Endothelial cell of umbilical vein (primary cell): Measurements from ENCODE around the gene RPA1. TPM values are rescaled to one million over a fixed set of nuclear protein-coding genes. Genes with fewer than 3 reads are reported as not detected.

Experiments
- BruUV-seq: library from RNA; stranded (reverse); fragments of 400-500 nt; replicated peaks from 2 replicates; lab custom pipeline; 2021; lab: Mats Ljungman, UMichigan
- CTCF ChIA-PET: fragments of 300-600, 350-600 bp; sonication (Branson Sonifier 250); formaldehyde crosslinking; loops from one replicate; lab custom pipeline; 2021; ENCODE audit warnings: antibody characterized with exemption, inconsistent platforms; lab: Charles Lee
- POLR2A ChIA-PET: fragments of 300-600, 350-600 bp; sonication (Branson Sonifier 250); formaldehyde crosslinking; loops from one replicate; lab custom pipeline; 2021; ENCODE audit warnings: antibody characterized with exemption, inconsistent platforms; lab: Charles Lee
- DNase-seq: peaks from one replicate; pipeline ENCODE4 v3.0.0-alpha.2; 2011; ENCODE audit warnings: low read depth, low spot score
- FAIRE-seq: peaks from 2 replicates; lab custom pipeline; 2011; peaks lifted over from hg19 to GRCh38; lab: Jason Lieb, UNC
- H2AFZ ChIP-seq: 2 replicates; pipeline ENCODE4 v1.6.0; 2012; ENCODE audit warnings: low read depth, low read length, control low read depth, inconsistent platforms
- H3K27ac ChIP-seq: 2 replicates; pipeline ENCODE4 v1.5.1; 2011; ENCODE audit warnings: low read depth, mild to moderate bottlenecking, control low read depth, low read length, moderate library complexity; ENCODE audit not compliant: insufficient read depth
- H3K27me3 ChIP-seq, 2 experiments: 2 replicates each; pipeline versions ENCODE4 v1.6.0 to v1.6.1; 2011; ENCODE audit warnings: low read length in 2 of 2, mixed read lengths in 1 of 2; ENCODE audit not compliant: control insufficient read depth in 2 of 2, insufficient read depth in 2 of 2
- H3K36me3 ChIP-seq, 2 experiments: 2 replicates in 1 of 2; 3 replicates in 1 of 2; pipeline ENCODE4 v1.5.1; 2011; ENCODE audit warnings: low read length in 2 of 2, mild to moderate bottlenecking in 1 of 2, moderate library complexity in 1 of 2; ENCODE audit not compliant: control insufficient read depth in 2 of 2, insufficient read depth in 2 of 2; ENCODE audit errors: extremely low read depth in 1 of 2
- H3K4me1 ChIP-seq: 3 replicates; pipeline ENCODE4 v1.5.1; 2011; ENCODE audit warnings: mild to moderate bottlenecking, low read length; ENCODE audit not compliant: control insufficient read depth, insufficient read depth; ENCODE audit errors: extremely low read depth
- H3K4me2 ChIP-seq: 2 replicates; pipeline ENCODE4 v1.6.1; 2011; ENCODE audit warnings: low read length, control low read depth, mixed read lengths; ENCODE audit not compliant: insufficient read depth
- H3K4me3 ChIP-seq, 3 experiments: fragments of 200-600 bp in 1 of 3; sonication (generic), shearing (Covaris generic) in 1 of 3; replicated peaks in 1 of 3; 2 replicates each; pipeline ENCODE4 v1.5.1; 2011 to 2016; ENCODE audit warnings: control low read depth in 3 of 3, low read length in 3 of 3, mild to moderate bottlenecking in 2 of 3, inconsistent platforms in 1 of 3, low read depth in 1 of 3, moderate library complexity in 1 of 3; ENCODE audit not compliant: insufficient read depth in 1 of 3
- H3K79me2 ChIP-seq: 2 replicates; pipeline ENCODE4 v1.6.0; 2012; ENCODE audit warnings: low read length, inconsistent platforms; ENCODE audit not compliant: control insufficient read depth, insufficient read depth
- H3K9ac ChIP-seq: replicated peaks from 2 replicates; pipeline ENCODE3; 2011; ENCODE audit warnings: low read length, control low read depth; ENCODE audit not compliant: insufficient read depth; ENCODE audit errors: extremely low read depth
- H3K9me1 ChIP-seq: replicated peaks from 3 replicates; pipeline ENCODE4 v1.6.0; 2011; ENCODE audit warnings: mild to moderate bottlenecking, low read length; ENCODE audit not compliant: control insufficient read depth, insufficient read depth; ENCODE audit errors: extremely low read depth
- H3K9me3 ChIP-seq: replicated peaks from 2 replicates; pipeline ENCODE4 v1.5.1; 2012; ENCODE audit warnings: low read length, inconsistent platforms; ENCODE audit not compliant: control insufficient read depth, insufficient read depth
- H4K20me1 ChIP-seq: replicated peaks from 2 replicates; pipeline ENCODE3; 2011; ENCODE audit warnings: mild to moderate bottlenecking, low read length; ENCODE audit not compliant: control insufficient read depth, insufficient read depth; ENCODE audit errors: extremely low read depth
- CTCF ChIP-seq, 2 donors: IDR thresholded peaks; 1 replicate in 1 of 2; 2 replicates in 1 of 2; pipeline ENCODE4 v1.5.1; 2011; ENCODE audit warnings: low read length in 2 of 2, mild to moderate bottlenecking in 2 of 2, moderate library complexity in 2 of 2, control low read depth in 1 of 2, inconsistent platforms in 1 of 2, low read depth in 1 of 2; ENCODE audit not compliant: insufficient read depth in 1 of 2; ENCODE audit errors: extremely low read depth in 1 of 2
- EZH2 ChIP-seq: IDR thresholded peaks from 2 replicates; pipeline ENCODE4 v1.6.1; 2012; ENCODE audit warnings: borderline replicate concordance, low read depth, mild to moderate bottlenecking, moderate library complexity, low read length, inconsistent platforms; ENCODE audit not compliant: severe bottlenecking
- FOS ChIP-seq: IDR thresholded peaks from 2 replicates; pipeline ENCODE4 v1.6.1; 2011; ENCODE audit warnings: mild to moderate bottlenecking, low read length, moderate library complexity, borderline replicate concordance; ENCODE audit not compliant: insufficient read depth
- GATA2 ChIP-seq: IDR thresholded peaks from 2 replicates; pipeline ENCODE4 v1.7.0; 2011; ENCODE audit warnings: low read depth, mild to moderate bottlenecking, moderate library complexity, mixed read lengths, low read length; ENCODE audit not compliant: insufficient read length, insufficient read depth
- JUN ChIP-seq: IDR thresholded peaks from 2 replicates; pipeline ENCODE4 v1.6.1; 2011; ENCODE audit warnings: borderline replicate concordance, low read depth; ENCODE audit not compliant: insufficient read length, insufficient read depth
- MAX ChIP-seq: IDR thresholded peaks from 2 replicates; pipeline ENCODE4 v1.6.1; 2011; ENCODE audit not compliant: insufficient read depth, insufficient read length
- MYC ChIP-seq: IDR thresholded peaks from one replicate; pipeline ENCODE4 v1.6.1; 2011; ENCODE audit warnings: mild to moderate bottlenecking, low read depth, low read length
- POLR2A ChIP-seq: IDR thresholded peaks from 2 replicates; pipeline ENCODE4 v1.6.1; 2012; ENCODE audit warnings: low read depth, mild to moderate bottlenecking, control low read depth, low read length
- POLR2AphosphoS5 ChIP-seq: IDR thresholded peaks from 2 replicates; pipeline ENCODE4 v1.6.1; 2012; ENCODE audit warnings: low read depth, mild to moderate bottlenecking, control low read depth, low read length, moderate library complexity; ENCODE audit not compliant: insufficient read depth
- dilution Hi-C: fragments of 300-500 bp; cut with MboI; formaldehyde crosslinking; loops from one replicate; pipeline ENCODE4 v1.15.0; 2019; ENCODE audit warnings: low sequenced_read_pairs; ENCODE audit not compliant: extremely low pct_ligation_motif_present
- intact Hi-C: fragments of 100-400 bp; cut with micrococcal nuclease; formaldehyde crosslinking; loops from one replicate; pipeline ENCODE4 v1.10.0; 2022
- polyA plus RNA-seq, 4 experiments: library from polyadenylated mRNA; depleted of rRNA in 3 of 4; stranded (reverse) in 3 of 4; unstranded in 1 of 4; fragments of >200 nt; gene quantifications; 2 replicates each; pipeline versions ENCODE4 v1.2.1 to v1.2.3, GENCODE V29; 2011 to 2012; ENCODE audit warnings: missing spikeins in 1 of 4
- total RNA-seq: library from RNA; stranded (reverse); gene quantifications from 2 replicates; pipeline ENCODE4 v1.2.3, GENCODE V29; 2021

RPA1 gene
- total and polyA plus RNA-seq, 2 donors (not counting 3 experiments of a cell fraction or from before 2014, with no cell fraction given) = 50.5 to 123 TPM

GRCh38 chr17:1878419-1879121 is 48.8 kb downstream of the RPA1 start:
- H2AFZ ChIP-seq = no peak overlapping the region
- H3K4me2 ChIP-seq = no peak overlapping the region
- H3K79me2 ChIP-seq = no peaks in the 10 kb centered on the region
- TF ChIP-seq JUN = no peak
- H3K9ac ChIP-seq = no peak overlapping the region
- H3K4me3 ChIP-seq = no peak overlapping the region
- no peaks in the 10 kb centered on the region for H3K9me1 ChIP-seq
- dilution Hi-C loops (no loop called here), intact Hi-C loops (no loop called here)
- H3K9me3 ChIP-seq = no peaks in the 10 kb centered on the region
- no peak overlapping the region for H3K27ac ChIP-seq
- DNase-seq (peak; percentile 22), FAIRE-seq (no peak)
- H3K4me1 ChIP-seq = no peaks in the 10 kb centered on the region
- peaks cover 13 to 19% of the 10 kb centered on the region in 2 experiments for H3K36me3 ChIP-seq
- no peaks in the 10 kb centered on the region for H3K27me3 ChIP-seq
- POLR2A ChIA-PET = no interaction called here
- no peaks in the 10 kb centered on the region for H4K20me1 ChIP-seq
- CTCF ChIA-PET = no interaction called here
- BruUV-seq = no TSS peak

- intact Hi-C loops = no loop called here
- Histone ChIP-seq H3K9me3 (no peaks in the 10 kb centered on the region), H3K4me2 (no peak overlapping the region), H3K36me3 (peaks cover 18 to 25% of the 10 kb centered on the region in 2 experiments), H3K79me2 (no peaks in the 10 kb centered on the region), H3K4me3 (no peak overlapping the region), H4K20me1 (no peaks in the 10 kb centered on the region), H3K4me1 (no peaks in the 10 kb centered on the region), H3K27me3 (no peaks in the 10 kb centered on the region), H3K9ac (no peak overlapping the region), H2AFZ (no peak overlapping the region), H3K9me1 (no peaks in the 10 kb centered on the region), H3K27ac (no peak overlapping the region)
- no peak for FAIRE-seq
- POLR2A ChIA-PET = no interaction called here
- dilution Hi-C loops = no loop called here
- DNase-seq = no peak
- CTCF ChIA-PET = interaction anchor here (0.6 to 2.1 kb wide), 7 partner anchors 11 to 692 kb away, joined by 3 to 14 read pairs (median 4); no protein-coding TSS in a partner anchor
- no TSS peak for BruUV-seq
- TF ChIP-seq EZH2 (no peak), JUN (no peak), GATA2 (no peak), POLR2AphosphoS5 (no peak), POLR2A (no peak), FOS (no peak), CTCF (IDR thresholded peaks at IDR 0.05; ENCODE audit: extremely low read depth in 1 of 2, insufficient read depth in 1 of 2, low read depth in 1 of 2, low read length in 2 of 2) (no peak), MYC (no peak), MAX (no peak)
These were observed 51.2 kb downstream of the RPA1 start for GRCh38 chr17:1880851-1881630.
